Liver (tissue), 9 donors: Measurements from ENCODE around the gene NKD1. TPM values are rescaled to one million over a fixed set of nuclear protein-coding genes. Genes with fewer than 3 reads are reported as not detected.

Source experiments
- DNase-seq: peaks from one replicate; pipeline ENCODE4 v3.0.0-alpha.2; 2017; ENCODE audit warnings: low spot score
- H3K27ac ChIP-seq, 2 donors: one replicate each; pipeline ENCODE4 v1.7.0; 2013; ENCODE audit warnings: inconsistent platforms in 2 of 2, low read length in 2 of 2, control low read depth in 1 of 2, low read depth in 1 of 2, mild to moderate bottlenecking in 1 of 2
- H3K27me3 ChIP-seq, 4 donors: one replicate each; pipeline versions ENCODE4 v1.6.1 to v1.7.0; 2013; ENCODE audit warnings: low read length in 3 of 4, inconsistent platforms in 1 of 4, mild to moderate bottlenecking in 1 of 4, moderate library complexity in 1 of 4; ENCODE audit not compliant: control insufficient read depth in 4 of 4, insufficient read depth in 4 of 4
- H3K36me3 ChIP-seq, 4 donors: one replicate each; pipeline versions ENCODE4 v1.6.1 to v1.7.0; 2013; ENCODE audit warnings: low read length in 3 of 4, mild to moderate bottlenecking in 3 of 4, low read depth in 1 of 4, moderate library complexity in 1 of 4; ENCODE audit not compliant: control insufficient read depth in 4 of 4, insufficient read depth in 3 of 4
- H3K4me1 ChIP-seq, 4 donors: one replicate each; pipeline versions ENCODE4 v1.6.1 to v1.7.0; 2013; ENCODE audit warnings: low read length in 3 of 4, mild to moderate bottlenecking in 3 of 4, moderate library complexity in 1 of 4; ENCODE audit not compliant: control insufficient read depth in 4 of 4, insufficient read depth in 4 of 4
- H3K4me3 ChIP-seq, 3 donors: one replicate each; pipeline versions ENCODE4 v1.6.1 to v1.7.0; 2013; ENCODE audit warnings: low read length in 3 of 3, control low read depth in 1 of 3, low read depth in 1 of 3, mild to moderate bottlenecking in 1 of 3
- H3K9ac ChIP-seq, 2 donors: one replicate each; pipeline ENCODE4 v1.7.0; 2013; ENCODE audit warnings: low read length in 2 of 2, mild to moderate bottlenecking in 2 of 2, moderate library complexity in 2 of 2, control low read depth in 1 of 2, low read depth in 1 of 2
- H3K9me3 ChIP-seq, 4 donors: one replicate each; pipeline versions ENCODE4 v1.6.1 to v1.7.0; 2013; ENCODE audit warnings: low read length in 3 of 4; ENCODE audit not compliant: control insufficient read depth in 4 of 4
- ATF3 ChIP-seq: IDR thresholded peaks from 2 replicates; pipeline ENCODE4 v1.6.1; 2016; ENCODE audit warnings: antibody characterized with exemption
- EGR1 ChIP-seq, 2 donors: IDR thresholded peaks; 2 replicates each; pipeline ENCODE4 v1.6.1; 2016 to 2018; ENCODE audit warnings: antibody characterized with exemption in 2 of 2, low read depth in 2 of 2
- FOXA1 ChIP-seq: IDR thresholded peaks from 2 replicates; pipeline ENCODE4 v1.6.1; 2016; ENCODE audit warnings: antibody characterized with exemption
- FOXA2 ChIP-seq: IDR thresholded peaks from 2 replicates; pipeline ENCODE4 v1.6.1; 2016; ENCODE audit warnings: antibody characterized with exemption
- GABPA ChIP-seq, 2 donors: IDR thresholded peaks in 1 of 2; conservative IDR thresholded peaks in 1 of 2; 2 replicates each; pipeline ENCODE4 v1.6.1; 2016; ENCODE audit warnings: antibody characterized with exemption in 2 of 2, mild to moderate bottlenecking in 1 of 2, moderate library complexity in 1 of 2
- HNF4A ChIP-seq, 2 donors: conservative IDR thresholded peaks; 2 replicates each; pipeline ENCODE4 v1.6.1; 2016; ENCODE audit warnings: antibody characterized with exemption in 2 of 2, mild to moderate bottlenecking in 2 of 2
- HNF4G ChIP-seq: IDR thresholded peaks from 2 replicates; pipeline ENCODE4 v1.6.1; 2016; ENCODE audit warnings: antibody characterized with exemption
- JUND ChIP-seq, 2 donors: IDR thresholded peaks; 2 replicates each; pipeline ENCODE4 v1.6.1; 2016; ENCODE audit warnings: antibody characterized with exemption in 2 of 2
- NR2F2 ChIP-seq: IDR thresholded peaks from 2 replicates; pipeline ENCODE4 v1.6.1; 2016; ENCODE audit warnings: antibody characterized with exemption
- RAD21 ChIP-seq, 2 donors: IDR thresholded peaks; 2 replicates each; pipeline ENCODE4 v1.6.1; 2016; ENCODE audit warnings: antibody characterized with exemption in 2 of 2, mild to moderate bottlenecking in 2 of 2
- RXRA ChIP-seq, 2 donors: IDR thresholded peaks; 2 replicates each; pipeline ENCODE4 v1.6.1; 2017 to 2018; ENCODE audit warnings: antibody characterized with exemption in 2 of 2, mild to moderate bottlenecking in 1 of 2
- SP1 ChIP-seq: IDR thresholded peaks from 2 replicates; pipeline ENCODE4 v1.6.1; 2018; ENCODE audit warnings: antibody characterized with exemption, mild to moderate bottlenecking
- TAF1 ChIP-seq: conservative IDR thresholded peaks from 2 replicates; pipeline ENCODE4 v1.6.1; 2016; ENCODE audit warnings: antibody characterized with exemption, mild to moderate bottlenecking
- YY1 ChIP-seq: IDR thresholded peaks from 2 replicates; pipeline ENCODE4 v1.6.1; 2016; ENCODE audit warnings: antibody characterized with exemption, mild to moderate bottlenecking
- ZBTB33 ChIP-seq: IDR thresholded peaks from 2 replicates; pipeline ENCODE4 v1.6.1; 2016; ENCODE audit warnings: antibody characterized with exemption
- WGBS: extraction: QIAGEN DNeasy Blood & Tissue Kit; methylation state at CpG from one replicate; pipeline ENCODE4 v1.1.7; 2013; 5-methylcytosine and 5-hydroxymethylcytosine counted together
- polyA plus RNA-seq, 2 donors: library from polyadenylated mRNA; stranded (reverse) in 1 of 2; unstranded in 1 of 2; fragments of 200-250 nt in 1 of 2; fragments of >200 nt in 1 of 2; fragmentation: Nextera tagmentation in 1 of 2; extraction: Ambion mirVana in 1 of 2; gene quantifications; one replicate each; pipeline versions ENCODE4 v1.2.1 to v1.2.3, GENCODE V29; 2013 to 2015
- total RNA-seq, 2 donors: library from RNA; depleted of rRNA; stranded (reverse); fragments of >200 nt; gene quantifications; one replicate each; pipeline ENCODE4 v1.2.3, GENCODE V29; 2014
- TF ChIP-seq, protein P1 (sequence below): fragments of 150-350 bp; IDR thresholded peaks from 2 replicates; pipeline ENCODE4 v1.5.1; 2017; ENCODE audit warnings: improper control_type of control experiment, low read depth, low read length; ENCODE audit not compliant: missing input control
- TF ChIP-seq, protein P2 (sequence below): IDR thresholded peaks from 2 replicates; pipeline ENCODE4 v1.6.1; 2016; ENCODE audit warnings: antibody characterized with exemption
- donor health status: healthy.
- donor health status: healthy.
- donor health status: healthy.
- donor health status: healthy.
- donor health status: healthy.

The NKD1 gene
- total and polyA plus RNA-seq, 4 donors: 0.28 to 3.5 (median 0.85) TPM

GRCh38 chr16:50516401-50516800, 31.8 kb upstream of the NKD1 start:
- H3K9me3 ChIP-seq: peaks cover 0 to 5% (median 0%) of the 10 kb centered on the region in 4 donors
- H3K36me3 ChIP-seq: no peaks in the 10 kb centered on the region
- no peak for DNase-seq
- no peaks in the 10 kb centered on the region for H3K4me1 ChIP-seq
- H3K9ac ChIP-seq: no peak overlapping the region
- TF ChIP-seq ATF3 (no peak), GABPA (IDR thresholded peaks at IDR 0.05 in 1 of 2, conservative IDR thresholded peaks at IDR 0.05 in 1 of 2) (no peak), JUND (IDR thresholded peaks at IDR 0.05) (no peak), HNF4A (conservative IDR thresholded peaks at IDR 0.05) (no peak), FOXA1 (no peak), FOXA2 (no peak), YY1 (no peak), ZBTB33 (no peak), NR2F2 (no peak), RXRA (IDR thresholded peaks at IDR 0.05) (no peak), HNF4G (no peak), SP1 (no peak)
- TF ChIP-seq, protein P1, sequence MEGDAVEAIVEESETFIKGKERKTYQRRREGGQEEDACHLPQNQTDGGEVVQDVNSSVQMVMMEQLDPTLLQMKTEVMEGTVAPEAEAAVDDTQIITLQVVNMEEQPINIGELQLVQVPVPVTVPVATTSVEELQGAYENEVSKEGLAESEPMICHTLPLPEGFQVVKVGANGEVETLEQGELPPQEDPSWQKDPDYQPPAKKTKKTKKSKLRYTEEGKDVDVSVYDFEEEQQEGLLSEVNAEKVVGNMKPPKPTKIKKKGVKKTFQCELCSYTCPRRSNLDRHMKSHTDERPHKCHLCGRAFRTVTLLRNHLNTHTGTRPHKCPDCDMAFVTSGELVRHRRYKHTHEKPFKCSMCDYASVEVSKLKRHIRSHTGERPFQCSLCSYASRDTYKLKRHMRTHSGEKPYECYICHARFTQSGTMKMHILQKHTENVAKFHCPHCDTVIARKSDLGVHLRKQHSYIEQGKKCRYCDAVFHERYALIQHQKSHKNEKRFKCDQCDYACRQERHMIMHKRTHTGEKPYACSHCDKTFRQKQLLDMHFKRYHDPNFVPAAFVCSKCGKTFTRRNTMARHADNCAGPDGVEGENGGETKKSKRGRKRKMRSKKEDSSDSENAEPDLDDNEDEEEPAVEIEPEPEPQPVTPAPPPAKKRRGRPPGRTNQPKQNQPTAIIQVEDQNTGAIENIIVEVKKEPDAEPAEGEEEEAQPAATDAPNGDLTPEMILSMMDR: no peak
- no peak overlapping the region for H3K27ac ChIP-seq
- H3K27me3 ChIP-seq: no peaks in the 10 kb centered on the region
- H3K4me3 ChIP-seq: no peak overlapping the region

DNA sequence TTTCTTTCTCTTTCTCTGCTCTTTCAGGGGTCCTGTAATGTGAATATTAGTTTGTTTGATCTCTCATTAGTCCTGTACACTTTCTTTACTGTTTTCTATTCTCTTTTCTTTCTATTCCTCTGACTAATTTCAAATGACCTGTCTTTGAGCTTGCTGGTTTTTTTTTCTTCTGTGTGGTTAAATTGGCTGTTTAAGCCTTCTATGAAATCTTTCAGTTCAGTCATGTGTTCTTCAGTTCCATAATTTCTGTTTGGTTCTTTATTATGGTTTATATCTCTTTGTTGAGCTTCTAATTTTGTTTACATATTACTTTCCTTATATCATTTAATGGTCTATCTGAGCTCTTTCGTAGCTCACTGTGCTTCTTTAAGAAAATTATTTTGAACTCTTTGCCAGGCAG, 31.3 kb upstream of the NKD1 start:
- no peaks in the 10 kb centered on the region for H3K36me3 ChIP-seq
- H3K27me3 ChIP-seq: no peaks in the 10 kb centered on the region
- H3K9me3 ChIP-seq: peaks cover 0 to 5% (median 0%) of the 10 kb centered on the region in 4 donors
- no peak overlapping the region for H3K4me3 ChIP-seq
- H3K9ac ChIP-seq: no peak overlapping the region
- no peak overlapping the region for H3K27ac ChIP-seq
- TF ChIP-seq JUND (IDR thresholded peaks at IDR 0.05) (no peak), TAF1 (no peak), SP1 (no peak), EGR1 (IDR thresholded peaks at IDR 0.05; ENCODE audit: low read depth in 2 of 2) (no peak), FOXA2 (no peak), HNF4G (no peak), FOXA1 (no peak), ATF3 (no peak), RXRA (IDR thresholded peaks at IDR 0.05) (no peak), RAD21 (IDR thresholded peaks at IDR 0.05) (no peak), ZBTB33 (no peak), HNF4A (conservative IDR thresholded peaks at IDR 0.05) (no peak), GABPA (IDR thresholded peaks at IDR 0.05 in 1 of 2, conservative IDR thresholded peaks at IDR 0.05 in 1 of 2) (no peak), YY1 (no peak)
- TF ChIP-seq, protein P2, sequence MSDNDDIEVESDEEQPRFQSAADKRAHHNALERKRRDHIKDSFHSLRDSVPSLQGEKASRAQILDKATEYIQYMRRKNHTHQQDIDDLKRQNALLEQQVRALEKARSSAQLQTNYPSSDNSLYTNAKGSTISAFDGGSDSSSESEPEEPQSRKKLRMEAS: no peak
- TF ChIP-seq, protein P1: no peak
- no peak for DNase-seq
- no peaks in the 10 kb centered on the region for H3K4me1 ChIP-seq
- 98% methylated on average over 1 of the region's 1 CpG for WGBS
